Measurements from ENCODE around the gene SLC22A4. TPM values are rescaled to one million over a fixed set of nuclear protein-coding genes. Genes with fewer than 3 reads are reported as not detected.

The SLC22A4 gene
- total RNA-seq, 4 donors from 2014 or later, result 2.6 to 6.8 (median 5.7) TPM

- no peak for DNase-seq (ENCODE audit: low spot score)
- TF ChIP-seq CTCF (IDR thresholded peaks at IDR 0.05), result no peak
- no peak for ATAC-seq (ENCODE audit: low FRiP score)
These were observed 26.9 kb upstream of the SLC22A4 start for GRCh38 chr5:132267166-132267739.

- ATAC-seq (ENCODE audit: low FRiP score) (no peak), DNase-seq (ENCODE audit: low spot score) (no peak)
- no peak for TF ChIP-seq CTCF (IDR thresholded peaks at IDR 0.05)
These were observed 26.0 kb upstream of the SLC22A4 start for GRCh38 chr5:132267931-132268768.

- TF ChIP-seq CTCF (IDR thresholded peaks at IDR 0.05), result no peak
- DNase-seq (ENCODE audit: low spot score) (no peak), ATAC-seq (ENCODE audit: low FRiP score) (no peak)
These were observed 25.2 kb upstream of the SLC22A4 start for GRCh38 chr5:132268769-132269551.

GRCh38 chr5:132269635-132270334 lies 24.4 kb upstream of the SLC22A4 start:
- no peak for DNase-seq (ENCODE audit: low spot score)
- TF ChIP-seq CTCF (IDR thresholded peaks at IDR 0.05), result no peak
- no peak for ATAC-seq (ENCODE audit: low FRiP score)

DNA sequence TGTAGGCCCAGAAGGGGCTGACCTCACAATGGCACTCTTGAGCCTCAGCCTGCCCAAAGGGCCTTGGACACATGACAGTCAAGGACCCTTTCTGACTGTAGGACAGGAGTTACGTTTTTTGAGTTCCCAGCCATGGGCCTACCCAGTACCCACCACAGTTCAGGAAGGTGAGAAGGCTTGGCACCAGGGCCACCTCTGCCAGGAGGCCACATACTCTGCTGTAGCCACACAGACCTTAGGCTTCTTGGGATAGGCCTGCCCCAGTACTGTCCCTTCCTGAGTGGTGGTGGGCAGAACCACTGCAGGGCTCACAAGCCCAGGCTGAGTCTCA lies 23.9 kb upstream of the SLC22A4 start:
- no peak for TF ChIP-seq CTCF (IDR thresholded peaks at IDR 0.05)

GRCh38 chr5:132270706-132271105 lies 23.5 kb upstream of the SLC22A4 start:
- DNase-seq (ENCODE audit: low spot score) (no peak), ATAC-seq (ENCODE audit: low FRiP score) (no peak)
- TF ChIP-seq CTCF (IDR thresholded peaks at IDR 0.05), result no peak

More for the DNA sequence above, 23.9 kb upstream of the SLC22A4 start:
- DNase-seq (ENCODE audit: low spot score) (no peak), ATAC-seq (ENCODE audit: low FRiP score) (no peak)

Measured in omental fat pad (tissue), 4 donors.